Stimulated activated naive CD8-positive, alpha-beta T cell treated with anti-CD3 and anti-CD28 coated beads, Interleukin-15, amount 100 ng/mL, for 72 hours (primary cell): Measurements from ENCODE around the gene IMMT.

ENCODE experiments used
- ATAC-seq: fragments of 150-1000 bp; cut with Tn5 transposase; 2 replicates; pipeline ENCODE4 v1.10.0; 2021; ENCODE audit warnings: mild to moderate bottlenecking, moderate library complexity
- DNase-seq, 2 donors: peaks; one replicate each; pipeline ENCODE4 v3.0.0; 2021 to 2022
- H3K27ac Mint-ChIP-seq, 2 donors: one replicate each; pipeline ENCODE4 v1.8.0; 2022; ENCODE audit warnings: mild to moderate bottlenecking in 2 of 2, mixed read lengths in 2 of 2, moderate library complexity in 2 of 2
- H3K27me3 Mint-ChIP-seq: one replicate; pipeline ENCODE4 v1.8.0; 2022; ENCODE audit warnings: mixed read lengths
- H3K4me1 Mint-ChIP-seq: one replicate; pipeline ENCODE4 v1.8.0; 2022; ENCODE audit warnings: mild to moderate bottlenecking, mixed read lengths
- H3K4me3 Mint-ChIP-seq, 2 donors: one replicate each; pipeline ENCODE4 v1.8.0; 2022; ENCODE audit warnings: mild to moderate bottlenecking in 2 of 2, mixed read lengths in 2 of 2, moderate library complexity in 1 of 2
- H3K9me3 Mint-ChIP-seq, 2 donors: one replicate each; pipeline ENCODE4 v1.8.0; 2022; ENCODE audit warnings: mixed read lengths in 2 of 2

IMMT gene

GRCh38 chr2:86193901-86194567 lies 1.2 kb downstream of the IMMT start:
- H3K4me3 Mint-ChIP-seq = peak overlapping the region; percentile 92 to 100
- H3K4me1 Mint-ChIP-seq = peaks cover 70% of the 10 kb centered on the region
- no peaks in the 10 kb centered on the region for H3K9me3 Mint-ChIP-seq
- ATAC-seq (no peak), DNase-seq (no peak)
- no peaks in the 10 kb centered on the region for H3K27me3 Mint-ChIP-seq
- H3K27ac Mint-ChIP-seq = peak overlapping the region in 1 of 2 donors; percentile 52

GRCh38 chr2:86189782-86190416 lies 5.4 kb downstream of the IMMT start:
- H3K9me3 Mint-ChIP-seq = no peaks in the 10 kb centered on the region
- ATAC-seq = no peak
- DNase-seq = no peak
- no peaks in the 10 kb centered on the region for H3K27me3 Mint-ChIP-seq
- H3K27ac Mint-ChIP-seq = peak overlapping the region; percentile 44 to 72
- H3K4me1 Mint-ChIP-seq = peaks cover 87% of the 10 kb centered on the region
- H3K4me3 Mint-ChIP-seq = no peak overlapping the region

- DNase-seq (no peak), ATAC-seq (peak; percentile 74)
- Mint-ChIP-seq H3K4me1 (peaks cover 81% of the 10 kb centered on the region), H3K27me3 (no peaks in the 10 kb centered on the region), H3K4me3 (peak overlapping the region; percentile 52 to 70), H3K27ac (peak overlapping the region; percentile 7 to 73), H3K9me3 (no peaks in the 10 kb centered on the region)
Measured at GRCh38 chr2:86186431-86186830, 8.8 kb downstream of the IMMT start.

GRCh38 chr2:86185517-86186212 lies 9.6 kb downstream of the IMMT start:
- Mint-ChIP-seq H3K27ac (peak overlapping the region; percentile 91 to 96), H3K4me1 (peaks cover 74% of the 10 kb centered on the region), H3K9me3 (no peaks in the 10 kb centered on the region), H3K4me3 (peak overlapping the region; percentile 52 to 70), H3K27me3 (no peaks in the 10 kb centered on the region)
- ATAC-seq (peak; percentile 66), DNase-seq (no peak)

- Mint-ChIP-seq H3K9me3 (no peaks in the 10 kb centered on the region), H3K4me3 (no peak overlapping the region), H3K27me3 (no peaks in the 10 kb centered on the region), H3K4me1 (peaks cover 13% of the 10 kb centered on the region), H3K27ac (peak overlapping the region in 1 of 2 donors; percentile 5)
- DNase-seq = no peak
- no peak for ATAC-seq
Measured at GRCh38 chr2:86176597-86176996, 18.7 kb downstream of the IMMT start.

GRCh38 chr2:86175828-86176227 lies 19.4 kb downstream of the IMMT start:
- Mint-ChIP-seq H3K27ac (peak overlapping the region; percentile 4 to 85), H3K27me3 (no peaks in the 10 kb centered on the region), H3K4me3 (no peak overlapping the region), H3K9me3 (no peaks in the 10 kb centered on the region), H3K4me1 (peaks cover 13% of the 10 kb centered on the region)
- ATAC-seq = no peak
- no peak for DNase-seq

- H3K27me3 Mint-ChIP-seq = no peaks in the 10 kb centered on the region
- ATAC-seq (no peak), DNase-seq (no peak)
- H3K4me3 Mint-ChIP-seq = no peak overlapping the region
- no peak overlapping the region for H3K27ac Mint-ChIP-seq
- peaks cover 13% of the 10 kb centered on the region for H3K4me1 Mint-ChIP-seq
- no peaks in the 10 kb centered on the region for H3K9me3 Mint-ChIP-seq
Measured at GRCh38 chr2:86174445-86174844, 20.8 kb downstream of the IMMT start.

GRCh38 chr2:86172610-86173009 lies 22.7 kb downstream of the IMMT start:
- H3K27ac Mint-ChIP-seq = peak overlapping the region; percentile 71 to 80
- H3K27me3 Mint-ChIP-seq = no peaks in the 10 kb centered on the region

GRCh38 chr2:86171295-86171694 lies 24.0 kb downstream of the IMMT start:
- Mint-ChIP-seq H3K4me1 (peaks cover 10% of the 10 kb centered on the region), H3K9me3 (no peaks in the 10 kb centered on the region), H3K27ac (no peak overlapping the region), H3K27me3 (no peaks in the 10 kb centered on the region), H3K4me3 (no peak overlapping the region)
- no peak for ATAC-seq
- DNase-seq = no peak

More at GRCh38 chr2:86172610-86173009, 22.7 kb downstream of the IMMT start:
- Mint-ChIP-seq H3K4me3 (no peak overlapping the region), H3K9me3 (no peaks in the 10 kb centered on the region), H3K4me1 (peaks cover 13% of the 10 kb centered on the region)
- DNase-seq = no peak
- ATAC-seq = no peak

- DNase-seq (no peak), ATAC-seq (no peak)
- Mint-ChIP-seq H3K9me3 (no peaks in the 10 kb centered on the region), H3K27ac (no peak overlapping the region), H3K4me3 (no peak overlapping the region), H3K4me1 (peaks cover 2% of the 10 kb centered on the region), H3K27me3 (no peaks in the 10 kb centered on the region)
Measured at GRCh38 chr2:86170449-86170848, 24.8 kb downstream of the IMMT start.

- ATAC-seq = no peak
- no peak for DNase-seq
- no peaks in the 10 kb centered on the region for H3K27me3 Mint-ChIP-seq
- H3K4me1 Mint-ChIP-seq = no peaks in the 10 kb centered on the region
- H3K9me3 Mint-ChIP-seq = no peaks in the 10 kb centered on the region
- H3K4me3 Mint-ChIP-seq = no peak overlapping the region
- H3K27ac Mint-ChIP-seq = no peak overlapping the region
Measured at GRCh38 chr2:86160156-86160952, 34.9 kb downstream of the IMMT start.

GRCh38 chr2:86158286-86158685 lies 37.0 kb downstream of the IMMT start:
- Mint-ChIP-seq H3K4me3 (no peak overlapping the region), H3K27me3 (no peaks in the 10 kb centered on the region), H3K27ac (no peak overlapping the region), H3K9me3 (no peaks in the 10 kb centered on the region), H3K4me1 (no peaks in the 10 kb centered on the region)
- DNase-seq = no peak
- no peak for ATAC-seq

- no peak for DNase-seq
- H3K27me3 Mint-ChIP-seq = no peaks in the 10 kb centered on the region
- no peaks in the 10 kb centered on the region for H3K9me3 Mint-ChIP-seq
- no peak overlapping the region for H3K4me3 Mint-ChIP-seq
- no peaks in the 10 kb centered on the region for H3K4me1 Mint-ChIP-seq
- H3K27ac Mint-ChIP-seq = no peak overlapping the region
- ATAC-seq = no peak
Measured at GRCh38 chr2:86157009-86157556, 38.2 kb downstream of the IMMT start.

GRCh38 chr2:86150502-86150901 lies 44.8 kb downstream of the IMMT start:
- Mint-ChIP-seq H3K4me1 (peaks cover 7% of the 10 kb centered on the region), H3K4me3 (no peak overlapping the region), H3K27ac (no peak overlapping the region), H3K9me3 (no peaks in the 10 kb centered on the region), H3K27me3 (no peaks in the 10 kb centered on the region)
- DNase-seq (no peak), ATAC-seq (no peak)

- peaks cover 7% of the 10 kb centered on the region for H3K4me1 Mint-ChIP-seq
- DNase-seq = no peak
- H3K27me3 Mint-ChIP-seq = no peaks in the 10 kb centered on the region
- H3K9me3 Mint-ChIP-seq = no peaks in the 10 kb centered on the region
- H3K4me3 Mint-ChIP-seq = no peak overlapping the region
- ATAC-seq = no peak
- H3K27ac Mint-ChIP-seq = peak overlapping the region; percentile 27
Measured at GRCh38 chr2:86147793-86148192, 47.5 kb downstream of the IMMT start.
